ENCODE results near the gene NCKIPSD. TPM values are rescaled to one million over a fixed set of nuclear protein-coding genes. Genes with fewer than 3 reads are reported as not detected.

The NCKIPSD gene
- total RNA-seq, 4 donors from 2014 or later: 11.0 to 48.9 (median 25.6) TPM

- no peaks in the 10 kb centered on the region for H3K9me3 ChIP-seq
- DNase-seq: peak; percentile 81 to 94
- intact Hi-C loops (cut with DNase I; ENCODE audit: low total_unique reads): no loop called here
- TF ChIP-seq CTCF (IDR thresholded peaks at IDR 0.05) (no peak), POLR2A (IDR thresholded peaks at IDR 0.05) (peak in 1 of 2 donors; percentile 64)
- no peaks in the 10 kb centered on the region for H3K4me1 ChIP-seq
- H3K4me3 ChIP-seq: peak overlapping the region; percentile 56 to 70
- H3K36me3 ChIP-seq: no peaks in the 10 kb centered on the region
- H3K27ac ChIP-seq: peak overlapping the region; percentile 97 to 99
- H3K27me3 ChIP-seq: no peaks in the 10 kb centered on the region
Observed at GRCh38 chr3:48695393-48695753, 9.7 kb upstream of the NCKIPSD start.

DNA sequence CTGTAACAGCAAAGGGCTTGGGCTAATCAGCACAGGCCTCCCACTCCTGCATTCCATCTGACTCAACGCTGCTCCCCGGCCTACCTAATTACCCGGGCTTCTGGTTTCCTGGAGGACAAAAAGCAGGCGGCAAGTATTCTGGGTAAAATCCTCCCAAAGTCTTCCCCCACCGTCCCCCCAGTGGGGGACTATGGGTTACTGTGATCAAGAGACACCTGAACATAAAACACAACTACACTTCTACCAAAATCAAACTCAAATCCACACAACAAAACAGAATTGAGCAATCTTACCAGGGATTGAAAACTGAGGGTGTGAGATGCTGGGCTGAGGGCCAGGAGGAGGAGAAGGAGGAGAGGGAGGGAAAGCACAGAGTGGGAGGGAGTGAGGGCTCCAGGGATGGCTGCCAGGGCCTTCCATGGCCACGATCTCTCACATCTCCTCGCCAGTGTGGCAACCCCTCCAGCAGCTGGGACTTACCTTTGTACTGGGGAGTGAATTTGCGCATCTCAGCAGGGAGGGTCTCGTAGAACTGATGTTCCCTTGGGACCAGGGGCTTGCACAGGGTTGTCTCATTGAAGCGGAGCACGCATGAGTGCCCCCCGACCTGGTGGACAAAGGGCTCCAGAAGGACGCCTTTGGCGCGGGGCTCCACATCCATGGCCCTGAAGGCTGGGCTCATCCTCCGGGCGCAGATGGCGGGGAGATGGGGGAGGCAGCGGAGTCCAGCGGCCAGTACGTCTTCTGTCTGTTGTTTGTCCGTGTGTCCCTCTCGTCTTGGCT, 9.1 kb upstream of the NCKIPSD start:
- H3K9me3 ChIP-seq: no peaks in the 10 kb centered on the region
- H3K27ac ChIP-seq: peak overlapping the region; percentile 97 to 99
- TF ChIP-seq POLR2A (IDR thresholded peaks at IDR 0.05) (no peak), CTCF (IDR thresholded peaks at IDR 0.05) (no peak)
- H3K27me3 ChIP-seq: no peaks in the 10 kb centered on the region
- H3K4me1 ChIP-seq: no peaks in the 10 kb centered on the region
- no peaks in the 10 kb centered on the region for H3K36me3 ChIP-seq
- peak; percentile 87 to 93 for DNase-seq
- intact Hi-C loops (cut with DNase I; ENCODE audit: low total_unique reads): no loop called here
- H3K4me3 ChIP-seq: peak overlapping the region; percentile 56 to 70

GRCh38 chr3:48693826-48694225, 8.1 kb upstream of the NCKIPSD start:
- DNase-seq: no peak
- intact Hi-C loops (cut with DNase I; ENCODE audit: low total_unique reads): no loop called here
- Histone ChIP-seq H3K27me3 (no peaks in the 10 kb centered on the region), H3K27ac (peak overlapping the region; percentile 97 to 99), H3K4me1 (no peaks in the 10 kb centered on the region), H3K36me3 (no peaks in the 10 kb centered on the region), H3K9me3 (no peaks in the 10 kb centered on the region), H3K4me3 (peak overlapping the region; percentile 56 to 70)
- no peak for TF ChIP-seq CTCF (IDR thresholded peaks at IDR 0.05)
- TF ChIP-seq POLR2A (IDR thresholded peaks at IDR 0.05): no peak

DNA sequence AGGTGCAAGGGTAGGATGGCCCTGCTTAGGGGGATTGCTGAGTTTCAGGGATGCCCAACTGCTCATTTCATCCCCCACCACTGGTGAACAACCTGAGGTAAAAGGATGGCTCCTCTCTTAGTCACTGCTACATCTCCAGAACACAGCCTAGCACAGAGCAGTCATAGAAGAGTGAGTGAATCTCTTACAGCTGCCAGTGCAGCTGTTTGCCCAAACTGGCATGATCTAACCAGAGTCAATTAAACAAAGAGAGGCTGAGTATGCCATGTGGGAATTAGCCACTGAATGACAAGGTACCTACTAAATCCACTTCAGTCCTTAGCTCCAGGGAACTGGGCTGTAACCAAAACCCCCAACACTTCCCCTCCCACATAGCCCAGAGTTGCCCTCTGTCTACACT, 6.8 kb upstream of the NCKIPSD start:
- DNase-seq: no peak
- intact Hi-C loops (cut with DNase I; ENCODE audit: low total_unique reads): no loop called here
- Histone ChIP-seq H3K27me3 (no peaks in the 10 kb centered on the region), H3K9me3 (no peaks in the 10 kb centered on the region), H3K4me3 (no peak overlapping the region), H3K36me3 (no peaks in the 10 kb centered on the region), H3K27ac (peak overlapping the region; percentile 97 to 99), H3K4me1 (no peaks in the 10 kb centered on the region)
- no peak for TF ChIP-seq CTCF (IDR thresholded peaks at IDR 0.05)
- TF ChIP-seq POLR2A (IDR thresholded peaks at IDR 0.05): no peak

DNA sequence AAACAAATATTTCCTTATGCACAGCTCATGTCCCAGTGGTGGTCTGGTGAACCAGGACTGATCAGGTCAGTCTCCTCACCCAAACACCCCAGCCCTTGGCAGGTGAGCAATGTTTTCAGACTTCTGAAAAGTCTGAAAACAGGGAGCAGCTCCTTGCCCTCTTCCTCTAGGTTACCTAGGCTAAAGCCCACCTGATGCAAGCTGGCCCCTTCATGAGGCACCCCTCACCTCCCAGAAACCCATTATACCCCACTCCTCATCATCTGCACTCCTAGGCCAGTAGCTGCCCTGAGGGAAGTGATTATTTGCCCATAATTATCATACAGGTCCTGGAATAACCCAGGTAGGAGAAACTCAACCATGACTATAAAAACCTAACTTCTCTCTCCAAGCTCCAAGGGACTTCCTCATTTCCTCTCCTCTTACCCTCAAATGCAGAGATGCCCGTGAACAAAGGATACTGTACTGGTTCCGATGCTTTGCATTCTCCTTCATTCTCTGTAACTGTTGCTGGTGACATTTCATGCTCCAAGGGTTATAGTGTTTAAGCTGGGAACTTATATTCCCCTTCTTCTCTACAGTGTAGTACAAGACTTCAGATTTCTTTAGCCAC, 5.2 kb upstream of the NCKIPSD start:
- H3K4me1 ChIP-seq: no peaks in the 10 kb centered on the region
- H3K27me3 ChIP-seq: no peaks in the 10 kb centered on the region
- no peaks in the 10 kb centered on the region for H3K9me3 ChIP-seq
- H3K36me3 ChIP-seq: no peaks in the 10 kb centered on the region
- no peak overlapping the region for H3K27ac ChIP-seq
- no peak for TF ChIP-seq POLR2A (IDR thresholded peaks at IDR 0.05)
- TF ChIP-seq CTCF (IDR thresholded peaks at IDR 0.05): no peak
- H3K4me3 ChIP-seq: no peak overlapping the region
- DNase-seq: no peak
- intact Hi-C loops (cut with DNase I; ENCODE audit: low total_unique reads): no loop called here

All from uterus (tissue), 4 donors.